GM18873 (cell line): Measurements from ENCODE around the gene TANGO6.

Experiments used
- ATAC-seq: cut with Tn5 transposase; IDR thresholded peaks from one replicate; pipeline ENCODE4 v1.9.1; 2021; ENCODE audit warnings: mild to moderate bottlenecking, moderate library complexity, moderate number of reproducible peaks; ENCODE audit not compliant: unreplicated experiment, low FRiP score

The TANGO6 gene

GRCh38 chr16:68902969-68903345 lies 59.6 kb downstream of the TANGO6 start:
- no peak for ATAC-seq

- no peak for ATAC-seq
Measured at GRCh38 chr16:68907297-68907696, 64.0 kb downstream of the TANGO6 start.

GRCh38 chr16:68907781-68908181 lies 64.5 kb downstream of the TANGO6 start:
- ATAC-seq, result no peak

GRCh38 chr16:68909099-68909733 lies 65.9 kb downstream of the TANGO6 start:
- no peak for ATAC-seq

GRCh38 chr16:68910051-68910450 lies 66.7 kb downstream of the TANGO6 start:
- ATAC-seq, result no peak

- ATAC-seq, result no peak
Measured at GRCh38 chr16:68915589-68915988, 72.3 kb downstream of the TANGO6 start.

GRCh38 chr16:68917541-68917940 lies 74.2 kb downstream of the TANGO6 start:
- ATAC-seq, result no peak

GRCh38 chr16:68920349-68920748 lies 77.0 kb downstream of the TANGO6 start:
- no peak for ATAC-seq

- ATAC-seq, result no peak
Measured at GRCh38 chr16:68921637-68922036, 78.3 kb downstream of the TANGO6 start.

GRCh38 chr16:68923116-68923515 lies 79.8 kb downstream of the TANGO6 start:
- no peak for ATAC-seq

GRCh38 chr16:68927018-68927417 lies 83.7 kb downstream of the TANGO6 start:
- ATAC-seq, result no peak

- no peak for ATAC-seq
Measured at GRCh38 chr16:68931196-68931595, 87.9 kb downstream of the TANGO6 start.

- ATAC-seq, result no peak
Measured at GRCh38 chr16:68934402-68934801, 91.1 kb downstream of the TANGO6 start.

GRCh38 chr16:68935008-68935407 lies 91.7 kb downstream of the TANGO6 start:
- ATAC-seq, result no peak

GRCh38 chr16:68936736-68937631 lies 93.7 kb downstream of the TANGO6 start:
- no peak for ATAC-seq

GRCh38 chr16:68939692-68940320 lies 96.5 kb downstream of the TANGO6 start:
- ATAC-seq, result no peak

- no peak for ATAC-seq
Measured at GRCh38 chr16:68940816-68941215, 97.5 kb downstream of the TANGO6 start.

- no peak for ATAC-seq
Measured at GRCh38 chr16:68943961-68944360, 100.6 kb downstream of the TANGO6 start.

GRCh38 chr16:68948230-68948910 lies 105.0 kb downstream of the TANGO6 start:
- no peak for ATAC-seq

GRCh38 chr16:68951991-68952877 lies 108.9 kb downstream of the TANGO6 start:
- ATAC-seq, result no peak
